Hematopoietic multipotent progenitor cell treated with erythropoietin and hydrocortisone succinate and interleukin-3 and kit ligand, for 4 days (in vitro differentiated cells): ENCODE data around the gene RGL2.
"Not testable (repeated sequence)": the region's sequence is repeated elsewhere in the genome, so short reads cannot be mapped to it uniquely, and the experiment has no call there.

Source experiments
- DNase-seq: peaks from one replicate; pipeline ENCODE4 v3.0.0-alpha.2; 2015

The RGL2 gene, protein sequence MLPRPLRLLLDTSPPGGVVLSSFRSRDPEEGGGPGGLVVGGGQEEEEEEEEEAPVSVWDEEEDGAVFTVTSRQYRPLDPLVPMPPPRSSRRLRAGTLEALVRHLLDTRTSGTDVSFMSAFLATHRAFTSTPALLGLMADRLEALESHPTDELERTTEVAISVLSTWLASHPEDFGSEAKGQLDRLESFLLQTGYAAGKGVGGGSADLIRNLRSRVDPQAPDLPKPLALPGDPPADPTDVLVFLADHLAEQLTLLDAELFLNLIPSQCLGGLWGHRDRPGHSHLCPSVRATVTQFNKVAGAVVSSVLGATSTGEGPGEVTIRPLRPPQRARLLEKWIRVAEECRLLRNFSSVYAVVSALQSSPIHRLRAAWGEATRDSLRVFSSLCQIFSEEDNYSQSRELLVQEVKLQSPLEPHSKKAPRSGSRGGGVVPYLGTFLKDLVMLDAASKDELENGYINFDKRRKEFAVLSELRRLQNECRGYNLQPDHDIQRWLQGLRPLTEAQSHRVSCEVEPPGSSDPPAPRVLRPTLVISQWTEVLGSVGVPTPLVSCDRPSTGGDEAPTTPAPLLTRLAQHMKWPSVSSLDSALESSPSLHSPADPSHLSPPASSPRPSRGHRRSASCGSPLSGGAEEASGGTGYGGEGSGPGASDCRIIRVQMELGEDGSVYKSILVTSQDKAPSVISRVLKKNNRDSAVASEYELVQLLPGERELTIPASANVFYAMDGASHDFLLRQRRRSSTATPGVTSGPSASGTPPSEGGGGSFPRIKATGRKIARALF

DNA sequence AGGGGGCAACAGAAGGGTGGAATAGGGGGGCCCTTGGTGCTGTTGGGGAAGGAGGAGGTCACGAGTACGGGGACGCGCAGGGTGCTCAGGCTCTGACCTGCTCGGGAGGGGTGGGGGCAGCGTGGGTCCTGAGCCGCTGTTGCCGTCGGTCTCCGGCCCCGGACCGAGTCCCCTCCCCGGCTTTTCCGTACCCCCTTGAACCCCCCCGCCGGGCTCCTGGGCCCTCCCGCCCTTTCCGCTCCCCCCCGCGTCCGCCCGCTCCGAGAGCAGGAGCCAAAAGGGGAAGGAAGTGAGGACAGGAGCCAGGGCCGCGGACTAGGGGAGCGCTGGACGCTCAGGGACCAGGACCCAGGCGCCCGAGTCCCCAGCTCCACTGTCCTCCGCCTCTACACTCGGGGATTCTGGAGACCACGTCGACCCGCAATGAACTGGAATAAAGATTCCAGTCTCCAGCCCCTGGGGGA lies at the start of gene RGL2:
Gene RGL2 (minus strand): TSS at position 170 of the 464 bp plus-strand sequence. CDS start 332 bp downstream, outside the sequence.
- peak; percentile 93 for DNase-seq

DNA sequence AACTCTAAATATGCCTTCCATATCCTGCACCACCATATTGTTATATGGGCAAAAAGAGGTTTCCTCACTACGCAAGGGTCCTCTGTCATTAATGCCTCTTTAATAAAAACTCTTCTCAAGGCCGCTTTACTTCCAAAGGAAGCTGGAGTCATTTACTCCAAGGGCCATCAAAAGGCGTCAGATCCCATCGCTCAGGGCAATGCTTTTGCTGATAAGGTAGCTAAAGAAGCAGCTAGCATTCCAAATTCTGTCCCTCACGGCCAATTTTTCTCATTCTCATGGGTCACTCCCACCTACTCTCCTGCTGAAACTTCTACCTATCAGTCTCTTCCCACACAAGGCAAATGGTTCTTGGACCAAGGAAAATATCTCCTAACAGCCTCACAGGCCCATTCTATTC lies 49.1 kb upstream of the RGL2 start:
- no peak for DNase-seq

DNA sequence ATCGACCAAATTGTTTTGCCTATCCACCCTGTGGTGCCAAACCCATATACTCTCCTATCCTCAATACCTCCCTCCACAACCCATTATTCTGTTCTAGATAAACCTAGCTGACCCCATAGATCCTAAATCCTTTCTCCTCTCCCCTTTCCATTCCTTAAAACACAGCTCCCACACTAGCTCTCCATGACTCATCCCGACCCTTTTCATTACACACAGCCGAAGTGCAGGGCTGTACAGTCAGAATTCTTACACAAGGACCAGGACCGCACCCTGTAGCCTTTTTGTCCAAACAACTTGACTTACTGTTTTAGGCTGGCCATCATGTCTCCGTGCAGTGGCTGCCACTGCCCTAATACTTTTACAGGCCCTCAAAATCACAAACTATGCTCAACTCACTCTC lies 48.2 kb upstream of the RGL2 start:
- not testable (repeated sequence) for DNase-seq

DNA sequence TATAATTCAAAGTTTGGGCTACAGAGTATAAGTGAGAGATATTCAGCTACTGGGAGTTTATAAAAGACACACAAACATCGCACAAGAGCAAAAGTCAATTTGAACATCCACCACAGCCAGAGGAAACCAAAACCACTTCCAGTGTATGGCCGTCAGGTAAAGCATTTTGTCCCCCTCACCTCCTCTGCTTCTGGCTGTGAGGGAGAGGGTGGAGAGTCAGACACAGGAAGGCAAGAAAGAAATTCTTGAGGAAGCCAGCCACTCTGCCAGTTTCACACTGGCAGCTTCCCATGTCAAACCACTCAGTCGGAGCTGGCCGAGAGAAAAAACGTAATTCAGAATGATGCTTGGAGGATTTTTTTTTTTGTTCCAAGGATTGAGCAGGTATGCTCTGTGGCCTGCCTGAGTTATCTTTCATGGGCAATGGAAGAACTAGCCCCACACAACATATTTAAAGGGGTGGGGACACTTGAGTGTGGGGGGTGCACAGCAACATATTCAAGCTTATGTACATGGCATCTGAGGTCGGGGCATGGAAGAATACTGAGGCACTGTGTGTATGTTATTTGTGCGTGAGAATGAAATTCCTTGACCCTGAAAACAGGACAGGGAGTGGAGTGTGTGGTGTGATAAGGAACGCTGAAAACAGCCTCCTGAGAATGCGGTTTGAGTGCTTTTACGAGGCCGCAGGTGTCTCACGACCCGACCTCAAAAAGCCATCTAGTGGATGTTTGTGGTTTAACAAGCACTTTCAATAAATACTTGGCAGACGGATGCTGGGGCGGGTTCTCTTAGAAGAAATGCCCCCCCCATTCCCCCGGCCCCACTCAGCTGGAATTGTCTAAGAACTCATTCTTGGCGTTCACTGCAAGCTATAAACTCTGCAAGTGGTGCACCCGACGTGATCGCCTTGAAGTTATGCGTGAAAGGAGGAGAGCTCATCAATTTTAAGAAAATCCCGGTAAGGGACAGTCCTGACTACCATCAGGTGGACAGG lies 46.3 kb upstream of the RGL2 start:
- DNase-seq, result peak; percentile 94

DNA sequence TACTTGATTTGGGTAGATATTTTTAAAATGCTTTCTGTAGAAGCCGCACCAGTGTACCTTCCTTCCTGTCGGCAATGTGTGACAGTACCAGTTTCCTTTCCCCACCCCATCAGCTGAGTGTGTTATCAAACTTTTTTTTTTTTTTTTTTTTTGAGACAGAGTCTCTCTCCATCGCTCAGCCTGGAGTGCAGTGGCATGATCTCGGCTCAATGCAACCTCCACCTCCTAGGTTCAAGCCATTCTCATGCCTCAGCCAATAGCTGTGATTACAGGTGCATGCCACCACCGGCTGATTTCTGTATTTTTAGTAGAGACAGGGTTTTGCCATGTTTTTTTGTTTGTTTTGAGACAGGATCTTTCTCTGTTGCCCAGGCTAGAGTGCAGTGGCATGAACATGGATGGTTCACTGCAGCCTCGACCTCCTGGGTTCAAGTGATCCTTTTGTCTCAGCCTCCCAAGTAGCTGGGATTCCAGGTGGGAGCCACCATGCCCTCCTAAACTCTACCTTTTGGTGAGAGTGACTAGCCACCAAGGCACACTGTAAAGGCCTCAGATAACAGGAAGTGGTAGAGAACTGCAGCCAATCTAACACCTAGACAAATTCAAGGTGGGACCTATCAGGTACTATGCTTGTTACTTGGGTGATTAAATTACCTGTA lies 45.3 kb upstream of the RGL2 start:
- DNase-seq, result peak; percentile 80

DNA sequence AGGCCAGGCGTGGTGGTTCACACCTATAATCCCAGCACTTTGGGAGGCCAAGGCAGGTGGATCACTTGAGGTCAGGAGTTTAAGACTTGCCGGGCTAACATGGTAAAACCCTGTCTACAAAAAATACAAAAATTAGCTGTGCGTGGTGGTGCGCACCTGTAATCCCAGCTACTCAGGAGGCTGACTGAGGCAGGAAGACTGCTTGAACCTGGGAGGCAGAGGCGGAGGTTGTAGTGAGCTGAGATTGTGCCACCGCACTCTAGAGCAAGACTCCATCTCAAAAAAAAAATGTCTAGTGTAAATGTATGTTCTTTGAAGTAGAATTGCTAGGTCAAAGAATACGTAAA lies 44.8 kb upstream of the RGL2 start:
- DNase-seq, result not testable (repeated sequence)

DNA sequence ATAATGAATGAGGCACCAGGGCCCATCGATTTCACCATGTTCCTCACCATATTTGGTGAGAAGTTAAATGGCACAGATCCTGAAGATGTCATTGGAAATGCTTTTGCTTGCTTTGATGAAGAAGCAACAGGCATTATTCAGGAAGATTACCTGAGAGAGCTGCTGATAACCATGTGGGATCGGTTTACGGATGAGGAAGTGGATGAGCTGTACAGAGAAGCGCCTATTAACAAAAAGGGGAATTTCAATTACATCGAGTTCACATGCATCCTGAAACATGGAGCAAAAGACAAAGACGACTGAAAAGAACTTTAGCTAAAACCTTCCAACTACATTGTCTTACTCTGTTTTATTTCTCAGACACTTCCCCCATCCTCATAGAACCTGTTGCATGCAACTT lies 40.5 kb upstream of the RGL2 start:
- no peak for DNase-seq

DNA sequence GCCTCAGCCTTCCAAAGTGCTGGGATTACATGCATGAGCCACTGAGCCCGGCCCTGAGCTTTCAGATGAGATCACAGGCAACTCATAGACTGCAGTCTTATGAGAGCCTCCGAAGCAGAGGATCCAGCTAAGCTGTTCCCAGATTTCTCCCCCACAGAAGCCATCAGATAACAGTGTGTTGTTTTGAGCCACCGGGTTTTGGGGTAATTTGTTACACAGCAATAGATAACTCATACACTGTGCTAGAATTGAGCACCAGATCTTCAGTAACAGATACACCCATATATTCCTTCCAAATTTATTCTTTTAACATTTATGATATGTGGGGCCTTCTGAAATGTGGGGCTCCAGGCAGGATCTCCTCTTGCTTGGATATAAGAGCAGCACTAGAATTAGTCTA lies 37.8 kb upstream of the RGL2 start:
- DNase-seq, result no peak

DNA sequence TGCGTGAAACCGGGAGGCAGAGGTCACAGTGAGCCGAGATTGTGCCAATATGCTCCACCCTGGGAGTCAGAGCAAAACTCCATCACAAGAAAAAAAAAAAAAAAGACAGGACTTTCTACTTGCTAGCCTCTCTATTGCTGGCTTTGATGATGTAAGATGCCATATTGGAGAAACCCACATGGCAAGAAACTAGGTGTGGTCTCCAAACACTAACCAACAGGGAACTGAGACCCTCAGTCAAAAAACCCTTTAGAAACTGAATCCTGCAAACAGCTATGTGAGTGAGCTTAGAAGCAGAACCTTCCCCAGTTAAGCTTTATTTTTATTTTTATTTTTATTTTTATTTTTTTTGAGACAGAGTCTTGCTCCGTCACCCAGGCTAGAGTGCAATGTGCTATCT lies 37.2 kb upstream of the RGL2 start:
- no peak for DNase-seq

DNA sequence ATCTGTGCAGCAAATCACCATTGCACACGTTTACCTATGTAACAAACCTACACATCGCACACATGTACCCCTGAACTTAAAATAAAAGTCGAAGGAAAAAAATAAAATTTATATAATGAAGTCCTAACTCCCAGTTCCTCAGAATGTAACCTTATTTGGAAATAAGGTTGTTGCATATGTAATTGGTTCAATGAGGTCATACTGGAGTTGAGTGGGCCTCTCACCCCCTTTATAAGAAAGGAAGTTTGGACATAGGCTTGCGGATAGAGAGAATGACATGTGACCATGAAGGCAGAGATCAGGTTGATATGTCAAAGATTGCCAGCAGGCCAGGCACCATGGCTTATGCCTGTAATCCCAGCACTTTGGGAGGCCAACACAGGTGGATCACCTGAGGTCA lies 34.9 kb upstream of the RGL2 start:
- peak; percentile 25 for DNase-seq

DNA sequence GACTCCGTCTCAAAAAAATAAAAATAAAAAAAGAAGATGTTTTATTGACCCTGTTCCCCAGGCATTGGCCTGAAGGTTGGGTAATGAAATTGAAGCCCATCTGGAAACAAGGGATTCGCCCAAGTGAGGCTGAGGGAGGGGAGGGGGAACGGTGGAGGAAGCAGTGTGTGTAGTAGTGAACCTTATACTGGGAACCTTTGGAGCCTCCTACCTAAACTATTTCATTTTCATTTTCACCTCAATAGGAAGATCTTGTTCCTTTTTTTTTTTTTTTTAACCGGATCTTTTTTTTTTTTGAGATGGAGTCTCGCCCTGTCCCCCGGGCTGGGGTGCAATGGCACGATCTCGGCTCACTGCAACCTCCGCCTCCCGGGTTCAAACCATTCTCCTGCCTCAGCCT lies 32.0 kb upstream of the RGL2 start:
- no peak for DNase-seq

DNA sequence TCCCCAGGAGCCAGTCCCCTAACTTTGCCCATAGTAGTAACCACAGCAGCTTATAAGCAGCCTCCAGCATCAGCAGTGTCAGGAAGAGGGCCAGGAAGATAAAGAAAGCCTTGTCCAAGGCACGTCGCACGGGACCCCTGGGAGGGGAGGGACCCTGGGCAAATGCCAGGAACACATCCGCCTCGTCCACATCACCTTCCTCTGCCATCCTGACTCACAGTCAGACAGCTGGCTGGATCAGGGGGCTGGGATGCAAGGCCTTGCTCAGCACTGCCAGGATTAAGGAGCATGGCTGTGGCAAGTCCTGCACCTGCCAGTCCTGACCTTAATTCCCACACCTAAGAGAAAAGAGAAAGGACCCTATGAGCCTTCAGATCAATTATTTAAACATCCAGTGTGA lies 30.3 kb upstream of the RGL2 start:
- no peak for DNase-seq

DNA sequence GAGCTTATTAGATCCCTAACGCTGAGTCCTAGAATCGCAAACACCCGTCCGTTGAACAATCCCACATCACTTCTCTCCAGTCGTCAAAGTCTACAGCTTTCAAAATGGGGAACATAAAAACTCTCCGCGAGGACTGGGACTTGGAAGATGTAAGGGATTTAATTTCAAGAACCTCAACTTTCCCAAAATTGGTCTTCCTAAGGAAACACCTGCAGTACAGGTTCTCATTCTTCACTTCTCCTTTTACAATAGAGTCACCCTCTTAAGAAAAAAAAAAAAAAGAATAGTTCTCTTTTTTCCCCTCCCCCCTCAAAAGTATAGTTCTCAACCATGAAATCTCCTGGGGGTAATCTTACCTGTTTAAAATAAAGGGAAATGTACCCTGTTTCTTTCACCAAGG lies 25.4 kb upstream of the RGL2 start:
- DNase-seq, result peak; percentile 51

DNA sequence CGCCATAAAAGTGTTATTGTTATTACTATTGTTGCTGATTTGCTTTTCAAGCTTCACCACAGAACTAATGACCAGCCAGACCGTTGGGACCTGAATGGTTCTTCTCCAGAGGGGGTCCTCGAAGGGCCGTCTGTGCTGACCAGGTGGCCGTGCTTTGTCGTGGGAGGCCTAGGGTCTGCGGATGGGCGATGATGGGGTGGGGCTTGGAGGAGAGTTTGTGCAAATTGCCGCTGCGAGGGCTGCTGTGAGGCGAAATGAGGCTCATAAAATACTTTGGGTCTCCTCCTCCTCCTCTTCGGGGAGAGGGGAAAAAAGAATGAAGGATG lies 24.8 kb upstream of the RGL2 start:
- DNase-seq, result no peak

DNA sequence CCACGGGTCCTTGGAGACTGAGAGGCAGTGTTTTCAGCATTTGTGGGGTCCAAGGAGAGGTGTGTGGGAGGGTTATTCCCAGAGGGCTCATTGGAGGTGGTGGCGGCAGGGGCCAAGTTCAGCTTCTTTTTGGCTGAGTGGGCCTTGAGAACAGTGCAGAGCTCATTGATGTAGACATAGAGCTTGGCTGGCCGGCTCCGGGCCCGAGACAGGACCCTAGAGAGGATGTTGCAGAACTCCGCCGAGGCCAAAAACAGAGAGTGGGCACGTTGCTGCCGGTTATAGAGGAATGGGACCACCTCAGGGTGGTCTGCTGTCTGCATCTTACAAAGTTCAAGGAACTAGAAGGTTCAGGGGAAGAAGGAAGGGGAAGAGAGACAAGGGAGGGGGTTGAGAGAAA lies 22.5 kb upstream of the RGL2 start:
- DNase-seq, result no peak

DNA sequence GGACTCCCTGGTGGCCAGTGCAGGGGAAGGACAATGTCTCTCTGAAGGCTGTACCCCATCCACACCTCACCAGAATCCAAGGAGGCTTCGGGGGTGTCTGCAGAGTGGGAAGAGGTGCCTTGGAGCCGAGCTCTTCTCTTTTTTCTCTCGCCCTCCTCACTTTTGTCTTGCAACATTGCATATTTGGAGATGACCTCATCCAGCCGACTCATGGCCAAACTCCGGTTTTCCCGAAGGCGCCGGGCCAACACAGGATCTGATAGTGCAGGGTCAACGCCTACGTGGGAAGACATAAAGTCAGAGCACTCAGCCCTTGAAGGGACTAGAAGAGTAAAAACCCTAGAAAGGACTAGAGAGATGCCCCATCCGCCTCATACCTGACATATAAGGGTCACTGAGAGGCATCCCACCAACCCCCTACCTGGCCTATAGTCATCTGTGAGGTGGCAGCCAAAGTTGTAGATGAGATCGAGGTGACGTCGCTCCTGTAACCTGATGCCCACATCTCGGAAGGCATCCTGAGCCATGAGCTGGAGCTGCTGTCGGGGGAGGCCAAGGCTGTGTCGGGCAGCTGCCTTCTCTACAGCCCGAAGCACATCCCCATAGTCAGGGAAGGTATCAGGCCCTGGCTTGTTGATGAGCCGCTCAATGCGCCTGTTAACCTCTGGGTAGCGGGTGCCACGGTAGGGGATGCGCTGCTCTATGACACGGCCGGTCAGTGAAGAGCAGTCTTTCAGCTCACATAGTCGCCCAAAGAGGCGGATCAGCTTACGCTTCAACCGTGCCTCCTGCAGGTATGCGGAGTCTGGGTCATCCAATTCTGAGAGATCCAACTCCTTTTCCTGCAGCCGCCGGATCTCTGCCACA lies 21.8 kb upstream of the RGL2 start:
- DNase-seq, result no peak

DNA sequence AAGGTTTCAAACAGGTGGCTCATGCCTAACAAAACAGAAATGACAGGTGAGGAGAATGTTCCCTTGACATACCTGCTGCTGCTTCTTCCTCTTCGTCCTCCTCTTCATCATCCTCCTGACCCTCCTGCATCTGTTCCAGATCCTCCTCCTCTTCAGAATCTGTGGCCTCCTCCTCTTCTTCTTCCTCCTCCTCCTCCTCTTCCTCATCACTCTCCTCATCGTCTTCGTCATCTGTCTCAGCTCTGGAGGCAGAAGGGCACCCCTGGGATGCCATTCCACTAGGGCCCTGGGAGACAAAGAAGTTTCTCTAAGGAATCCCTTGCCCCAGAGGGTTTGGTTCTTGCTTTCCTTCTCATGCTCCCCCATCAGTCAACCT lies 21.2 kb upstream of the RGL2 start:
- no peak for DNase-seq

DNA sequence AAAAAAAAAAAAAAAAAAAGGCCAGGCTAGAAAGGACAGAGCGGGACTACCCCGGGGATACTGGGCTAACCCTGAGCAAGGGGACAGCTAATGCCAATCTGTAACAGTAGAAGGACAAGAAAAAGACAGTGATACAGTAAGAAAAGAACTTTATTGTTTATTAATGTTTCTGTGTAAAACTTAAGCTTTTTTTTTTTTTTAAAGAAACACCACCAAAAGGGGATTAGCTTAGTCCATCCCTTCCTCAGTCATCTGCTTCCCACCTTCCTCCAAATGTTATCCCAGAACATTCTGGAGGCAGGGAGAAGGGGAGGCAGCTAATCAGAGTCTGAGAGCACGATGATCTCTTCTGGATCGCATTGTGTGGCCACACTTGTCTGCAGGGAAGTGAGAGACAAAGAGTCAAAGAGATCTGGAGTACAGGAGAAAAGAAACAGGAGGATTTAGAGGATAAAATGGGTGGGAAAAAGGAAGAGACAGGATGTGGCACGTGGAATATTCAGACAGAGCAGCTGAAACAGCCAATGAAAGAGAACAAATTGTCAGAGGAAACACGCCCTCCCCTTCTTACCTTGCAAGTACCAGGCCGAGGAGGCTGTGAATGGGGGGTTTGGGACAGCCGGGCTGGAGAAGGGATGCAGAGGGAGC lies 19.8 kb upstream of the RGL2 start:
- no peak for DNase-seq

DNA sequence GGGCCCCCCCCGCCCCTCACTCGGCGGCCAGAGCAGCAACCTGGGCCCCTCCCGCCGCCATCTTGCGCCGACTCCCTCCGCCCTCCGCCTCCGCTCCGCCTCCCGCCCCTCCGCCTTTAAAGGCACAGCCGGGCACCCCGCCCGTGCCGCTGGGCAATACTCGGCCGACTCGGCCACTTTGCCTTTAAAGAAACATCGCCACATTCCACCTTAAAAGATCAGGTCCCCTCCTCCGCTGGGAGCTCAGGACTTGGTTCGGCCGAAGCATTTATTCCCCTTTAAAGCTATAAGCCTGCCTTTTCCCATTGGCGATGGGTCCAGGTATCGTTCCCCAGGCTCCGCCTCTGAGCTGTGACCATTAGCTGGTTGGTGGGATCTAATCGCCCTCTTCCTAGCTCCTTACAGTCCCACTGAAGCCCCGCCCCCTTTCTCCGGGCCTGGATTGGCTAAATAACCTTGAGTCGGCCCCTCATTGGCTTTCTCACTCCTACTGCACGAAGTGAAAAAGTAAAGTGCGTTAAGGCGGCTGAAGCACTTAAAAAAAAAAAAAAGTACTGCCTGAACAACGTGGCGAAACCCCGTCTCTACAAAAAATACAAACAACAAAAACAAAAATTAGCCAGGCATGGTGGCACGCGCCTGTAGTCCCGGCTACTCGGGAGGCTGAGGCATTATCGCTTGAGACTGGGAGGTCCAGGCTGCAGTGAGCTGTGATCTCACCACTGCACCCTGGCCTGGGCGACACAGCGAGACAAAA lies 19.1 kb upstream of the RGL2 start, which contains the start of gene ZBTB22:
Gene ZBTB22 (minus strand): TSS at position 76 of the 757 bp plus-strand sequence. CDS start 828 bp downstream, outside the sequence.
- peak; percentile 100 for DNase-seq

DNA sequence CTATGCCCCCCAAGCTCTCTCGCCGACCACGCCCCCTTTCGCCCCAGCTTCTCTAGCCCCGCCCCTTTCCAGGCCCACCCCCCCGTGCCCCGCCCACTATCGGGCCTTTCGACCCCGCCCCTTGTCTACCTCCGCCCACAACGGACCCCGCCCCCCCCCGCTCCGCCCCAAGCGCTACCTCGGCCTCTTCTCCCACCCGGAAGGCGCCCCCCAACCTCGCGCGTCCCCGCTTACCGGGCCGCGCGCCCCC lies 18.6 kb upstream of the RGL2 start:
- no peak for DNase-seq
